Lower leg skin (tissue), 4 donors: ENCODE results near the gene VWA5B1. TPM values are rescaled to one million over a fixed set of nuclear protein-coding genes. Genes with fewer than 3 reads are reported as not detected.

ENCODE experiments used
- DNase-seq, 2 donors: peaks; one replicate each; pipeline ENCODE4 v3.0.0-alpha.2; 2019; ENCODE audit warnings: low spot score in 2 of 2
- H3K4me3 ChIP-seq: fragments of 200-600 bp; sonication (generic); 2 replicates; pipeline ENCODE4 v1.5.1; 2017; ENCODE audit warnings: mild to moderate bottlenecking, low read depth; ENCODE audit not compliant: poor library complexity, severe bottlenecking
- CTCF ChIP-seq, 3 donors: fragments of 450-650 bp; IDR thresholded peaks; one replicate each; pipeline ENCODE4 v1.5.1; 2016; ENCODE audit warnings: antibody characterized with exemption in 3 of 3, mild to moderate bottlenecking in 3 of 3, moderate library complexity in 2 of 3
- POLR2A ChIP-seq, 2 donors: fragments of 450-650 bp; IDR thresholded peaks; one replicate each; pipeline ENCODE4 v1.6.1; 2016 to 2017; ENCODE audit warnings: antibody characterized with exemption in 2 of 2, mild to moderate bottlenecking in 1 of 2, moderate library complexity in 1 of 2
- WGBS, 2 donors: methylation state at CpG; one replicate each; pipeline ENCODE4 v1.1.5; 2018; 5-methylcytosine and 5-hydroxymethylcytosine counted together
- intact Hi-C: fragments of 100-400 bp; cut with DNase I; formaldehyde crosslinking; loops from one replicate; pipeline ENCODE4 v1.15.0; 2023; ENCODE audit warnings: low total_unique reads
- total RNA-seq, 4 donors: library from RNA; depleted of rRNA; stranded (reverse); fragments of >200 nt; gene quantifications; one replicate each; pipeline ENCODE4 v1.1.0, GENCODE V29; 2016

The VWA5B1 gene
- total RNA-seq, 4 donors from 2014 or later: not detected

- no peak overlapping the region for H3K4me3 ChIP-seq
- 37 to 40% methylated on average over 5 of the region's 5 CpGs for WGBS, 2 donors
- TF ChIP-seq POLR2A (IDR thresholded peaks at IDR 0.05) (no peak), CTCF (IDR thresholded peaks at IDR 0.05) (no peak)
- DNase-seq: no peak
- intact Hi-C loops: no loop called here
Measured at GRCh38 chr1:20321573-20321972, 30.9 kb downstream of the VWA5B1 start.

GRCh38 chr1:20322081-20322824 is 31.6 kb downstream of the VWA5B1 start:
- H3K4me3 ChIP-seq: no peak overlapping the region
- WGBS, 2 donors: 52 to 56% methylated on average over 11 of the region's 11 CpGs
- no peak for DNase-seq
- intact Hi-C loops: no loop called here
- no peak for TF ChIP-seq CTCF (IDR thresholded peaks at IDR 0.05)
- TF ChIP-seq POLR2A (IDR thresholded peaks at IDR 0.05): no peak

GRCh38 chr1:20322825-20323612 is 32.3 kb downstream of the VWA5B1 start:
- no peak for DNase-seq
- intact Hi-C loops: no loop called here
- H3K4me3 ChIP-seq: no peak overlapping the region
- TF ChIP-seq CTCF (IDR thresholded peaks at IDR 0.05): no peak
- no peak for TF ChIP-seq POLR2A (IDR thresholded peaks at IDR 0.05)
- WGBS, 2 donors: 92 to 94% methylated on average over 23 of the region's 23 CpGs

GRCh38 chr1:20323613-20323920 is 32.9 kb downstream of the VWA5B1 start:
- intact Hi-C loops: no loop called here
- 66 to 71% methylated on average over 3 of the region's 3 CpGs for WGBS, 2 donors
- no peak for TF ChIP-seq CTCF (IDR thresholded peaks at IDR 0.05)
- TF ChIP-seq POLR2A (IDR thresholded peaks at IDR 0.05): no peak
- H3K4me3 ChIP-seq: no peak overlapping the region
- DNase-seq: no peak

- 73 to 78% methylated on average over 8 of the region's 8 CpGs for WGBS, 2 donors
- H3K4me3 ChIP-seq: no peak overlapping the region
- DNase-seq: no peak
- intact Hi-C loops: no loop called here
- TF ChIP-seq CTCF (IDR thresholded peaks at IDR 0.05) (no peak), POLR2A (IDR thresholded peaks at IDR 0.05) (no peak)
Measured at GRCh38 chr1:20324704-20325406, 34.2 kb downstream of the VWA5B1 start.
